IPS-15b (cell line): ENCODE data around the gene MYO15A.

Experiments
- H3K27me3 ChIP-seq: one replicate; pipeline ENCODE4 v1.6.1; 2013; ENCODE audit warnings: low read length; ENCODE audit not compliant: control insufficient read depth, insufficient read depth
- H3K36me3 ChIP-seq: one replicate; pipeline ENCODE4 v1.6.1; 2013; ENCODE audit warnings: low read length; ENCODE audit not compliant: control insufficient read depth, insufficient read depth
- H3K4me1 ChIP-seq: one replicate; pipeline ENCODE4 v1.6.1; 2013; ENCODE audit warnings: mild to moderate bottlenecking, low read length; ENCODE audit not compliant: control insufficient read depth, insufficient read depth
- H3K4me3 ChIP-seq: one replicate; pipeline ENCODE4 v1.5.1; 2013; ENCODE audit warnings: low read depth, low read length
- H3K9ac ChIP-seq: one replicate; pipeline ENCODE4 v1.6.1; 2013; ENCODE audit warnings: low read depth, mild to moderate bottlenecking, low read length
- H3K9me3 ChIP-seq: one replicate; pipeline ENCODE4 v1.6.1; 2013; ENCODE audit warnings: mild to moderate bottlenecking, low read length; ENCODE audit not compliant: control insufficient read depth, insufficient read depth

The MYO15A gene

DNA sequence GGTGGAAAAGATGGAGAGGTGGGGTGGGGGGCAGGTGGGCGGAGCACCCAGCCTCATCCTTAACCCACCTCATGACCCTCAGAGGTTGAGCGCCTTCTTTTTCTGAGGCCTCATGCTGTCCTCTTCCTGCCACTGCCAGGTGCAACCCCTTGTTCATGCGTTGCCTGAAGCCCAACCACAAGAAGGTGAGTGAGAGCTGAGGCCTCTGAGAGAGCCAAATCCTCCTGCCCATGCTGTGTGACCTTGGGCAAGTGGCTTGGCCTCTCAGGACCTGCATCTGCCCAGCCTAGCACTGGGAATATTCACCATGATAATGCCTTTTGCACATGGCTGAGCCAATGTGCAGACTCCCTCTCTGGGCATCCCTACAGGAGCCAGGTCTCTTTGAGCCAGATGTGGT is 32.1 kb downstream of the MYO15A start:
- Histone ChIP-seq H3K4me1 (peaks cover 4% of the 10 kb centered on the region), H3K36me3 (no peaks in the 10 kb centered on the region), H3K9me3 (no peaks in the 10 kb centered on the region), H3K4me3 (no peak overlapping the region), H3K27me3 (no peaks in the 10 kb centered on the region), H3K9ac (no peak overlapping the region)

DNA sequence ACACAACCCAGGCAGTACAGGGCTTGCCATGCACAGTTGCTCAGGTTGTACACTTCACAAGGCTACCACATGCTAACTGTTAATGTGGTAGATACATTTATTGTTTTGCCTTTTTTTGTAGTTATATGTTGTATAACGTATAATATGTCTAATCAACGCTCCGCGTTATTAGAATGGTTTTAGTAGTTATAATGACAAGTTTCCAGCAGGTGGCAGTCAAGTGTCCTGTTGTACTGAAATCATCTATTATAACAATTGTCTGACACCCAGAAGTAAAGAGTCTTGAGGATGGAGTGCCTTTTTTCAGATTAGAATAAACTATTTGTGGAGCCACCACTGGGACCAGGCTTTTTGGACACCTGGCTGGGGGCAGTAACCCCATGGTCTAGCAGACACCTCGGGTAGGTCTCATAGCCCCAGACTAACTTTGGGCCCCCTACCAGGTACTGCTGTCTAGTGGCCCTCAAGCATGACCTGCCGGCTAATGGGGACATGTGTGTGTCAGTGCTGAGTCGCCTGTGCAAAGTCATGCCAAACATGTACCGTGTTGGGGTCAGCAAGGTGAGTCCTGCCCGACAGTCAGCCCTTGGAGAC is 32.8 kb downstream of the MYO15A start:
- Histone ChIP-seq H3K27me3 (no peaks in the 10 kb centered on the region), H3K4me1 (peaks cover 4% of the 10 kb centered on the region), H3K4me3 (no peak overlapping the region), H3K9ac (no peak overlapping the region), H3K9me3 (no peaks in the 10 kb centered on the region), H3K36me3 (no peaks in the 10 kb centered on the region)

- Histone ChIP-seq H3K36me3 (no peaks in the 10 kb centered on the region), H3K27me3 (no peaks in the 10 kb centered on the region), H3K4me3 (no peak overlapping the region), H3K4me1 (peaks cover 4% of the 10 kb centered on the region), H3K9me3 (no peaks in the 10 kb centered on the region), H3K9ac (no peak overlapping the region)
Measured at GRCh38 chr17:18142417-18142816, 33.9 kb downstream of the MYO15A start.

DNA sequence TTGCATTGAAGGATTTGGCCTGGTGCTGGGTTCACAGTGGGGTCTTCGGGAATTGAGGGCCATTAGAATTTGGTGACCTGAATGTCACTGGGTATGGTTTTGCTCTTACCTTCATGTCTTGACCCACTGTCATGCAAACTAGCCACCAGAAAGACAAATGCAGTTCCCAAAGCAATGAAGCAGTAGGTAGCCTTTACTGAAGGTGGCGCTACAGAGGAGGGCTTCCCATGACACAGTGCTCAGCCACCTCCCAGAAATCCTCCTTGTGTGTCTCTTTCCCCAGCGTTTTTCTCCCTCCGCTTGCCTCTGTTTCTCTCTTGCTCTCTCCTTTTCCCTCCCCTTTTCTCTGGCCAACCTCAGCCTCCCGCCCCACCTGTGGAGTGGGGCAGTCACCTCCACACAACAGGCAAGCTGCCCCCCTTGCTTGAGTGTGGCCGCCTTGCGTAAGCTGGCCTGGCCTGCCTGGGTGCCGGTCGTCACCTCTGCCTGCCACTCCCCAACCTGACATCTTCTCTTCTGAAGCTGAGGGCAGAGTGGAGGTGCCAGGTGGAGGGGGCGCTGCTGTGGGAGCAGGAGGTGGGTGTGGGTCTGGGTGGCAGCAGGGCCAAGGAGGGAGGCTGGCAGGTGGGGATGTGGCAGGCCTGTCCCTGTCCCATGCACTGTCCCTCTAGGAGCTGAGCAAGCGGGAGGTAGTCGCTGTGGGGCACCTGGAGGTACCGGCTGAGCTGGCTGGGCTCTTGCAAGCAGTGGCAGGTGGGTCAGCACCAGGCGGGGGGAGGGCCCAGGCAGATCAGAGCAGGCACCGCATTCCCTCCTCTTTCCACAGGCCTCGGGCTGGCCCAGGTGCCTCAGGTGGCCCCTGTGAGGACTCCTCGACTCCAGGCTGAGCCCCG is 34.7 kb downstream of the MYO15A start:
- H3K9ac ChIP-seq: no peak overlapping the region
- no peak overlapping the region for H3K4me3 ChIP-seq
- H3K36me3 ChIP-seq: no peaks in the 10 kb centered on the region
- no peaks in the 10 kb centered on the region for H3K27me3 ChIP-seq
- no peaks in the 10 kb centered on the region for H3K9me3 ChIP-seq
- peaks cover 4% of the 10 kb centered on the region for H3K4me1 ChIP-seq

DNA sequence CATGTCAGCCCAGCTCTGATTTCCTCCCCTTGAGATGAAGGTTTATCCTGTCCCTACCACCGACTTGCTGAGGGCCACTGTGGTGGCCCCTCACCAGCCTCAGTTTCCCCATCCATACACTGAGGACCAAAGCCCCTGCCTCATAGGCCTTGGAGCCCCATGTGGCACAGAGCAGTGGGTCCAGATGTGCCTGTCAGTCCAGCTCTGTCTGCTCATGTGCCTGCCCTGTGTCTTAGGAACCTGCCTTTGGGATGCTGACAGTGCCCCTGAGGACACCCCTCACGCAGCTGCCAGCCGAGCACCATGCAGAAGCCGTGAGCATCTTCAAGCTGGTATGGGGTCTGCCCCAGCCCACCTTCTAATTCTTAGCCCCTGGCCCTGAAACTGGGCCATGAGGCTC is 35.7 kb downstream of the MYO15A start:
- Histone ChIP-seq H3K4me3 (no peak overlapping the region), H3K4me1 (peaks cover 4% of the 10 kb centered on the region), H3K27me3 (no peaks in the 10 kb centered on the region), H3K9ac (no peak overlapping the region), H3K9me3 (no peaks in the 10 kb centered on the region), H3K36me3 (no peaks in the 10 kb centered on the region)

DNA sequence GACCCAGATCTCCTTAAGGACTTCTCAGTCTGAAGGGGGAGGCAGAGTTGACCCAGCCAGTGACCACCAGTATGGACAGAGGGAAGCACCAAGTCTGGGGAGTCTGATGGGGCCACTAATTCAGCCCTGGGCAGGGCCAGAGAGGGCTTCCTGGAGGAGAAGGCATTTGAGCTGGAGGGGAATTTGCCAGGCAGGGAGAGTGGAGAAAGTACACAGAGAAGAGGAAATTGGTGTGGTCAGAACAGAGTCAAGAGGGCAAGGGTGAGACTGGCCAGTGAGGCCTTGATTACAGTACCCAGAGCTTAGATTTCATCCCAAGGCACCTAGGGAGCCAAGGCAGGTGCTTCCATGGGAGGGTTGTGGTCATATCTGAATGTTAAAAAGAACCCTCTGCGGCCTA is 36.3 kb downstream of the MYO15A start:
- Histone ChIP-seq H3K27me3 (no peaks in the 10 kb centered on the region), H3K36me3 (no peaks in the 10 kb centered on the region), H3K4me1 (peaks cover 4% of the 10 kb centered on the region)

DNA sequence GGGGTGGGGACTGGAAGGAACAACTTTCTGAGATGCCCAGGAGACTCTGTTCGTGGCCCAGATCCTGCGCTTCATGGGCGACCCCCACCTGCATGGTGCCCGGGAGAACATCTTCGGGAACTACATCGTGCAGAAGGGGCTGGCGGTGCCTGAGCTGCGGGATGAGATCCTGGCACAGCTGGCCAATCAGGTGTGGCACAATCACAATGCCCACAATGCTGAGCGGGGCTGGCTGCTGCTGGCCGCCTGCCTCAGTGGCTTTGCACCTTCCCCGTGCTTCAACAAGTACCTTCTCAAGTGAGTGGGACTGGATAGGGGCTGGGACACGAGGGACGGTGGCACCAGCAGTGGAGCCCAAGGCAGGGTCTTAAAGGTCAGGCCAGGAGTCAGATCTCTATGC is 37.3 kb downstream of the MYO15A start:
- no peak overlapping the region for H3K9ac ChIP-seq
- peaks cover 4% of the 10 kb centered on the region for H3K4me1 ChIP-seq
- no peaks in the 10 kb centered on the region for H3K27me3 ChIP-seq
- H3K9me3 ChIP-seq: no peaks in the 10 kb centered on the region
- no peak overlapping the region for H3K4me3 ChIP-seq
- no peaks in the 10 kb centered on the region for H3K36me3 ChIP-seq

More for the DNA sequence above, 36.3 kb downstream of the MYO15A start:
- no peak overlapping the region for H3K4me3 ChIP-seq
- no peaks in the 10 kb centered on the region for H3K9me3 ChIP-seq
- no peak overlapping the region for H3K9ac ChIP-seq

GRCh38 chr17:18146259-18146658 is 37.7 kb downstream of the MYO15A start:
- no peaks in the 10 kb centered on the region for H3K9me3 ChIP-seq
- no peak overlapping the region for H3K9ac ChIP-seq
- peaks cover 4% of the 10 kb centered on the region for H3K4me1 ChIP-seq
- no peaks in the 10 kb centered on the region for H3K27me3 ChIP-seq
- no peak overlapping the region for H3K4me3 ChIP-seq
- no peaks in the 10 kb centered on the region for H3K36me3 ChIP-seq

GRCh38 chr17:18146980-18147379 is 38.4 kb downstream of the MYO15A start:
- Histone ChIP-seq H3K9me3 (no peaks in the 10 kb centered on the region), H3K27me3 (no peaks in the 10 kb centered on the region), H3K9ac (no peak overlapping the region), H3K4me1 (peaks cover 4% of the 10 kb centered on the region), H3K4me3 (no peak overlapping the region), H3K36me3 (no peaks in the 10 kb centered on the region)

- Histone ChIP-seq H3K4me3 (no peak overlapping the region), H3K9me3 (no peaks in the 10 kb centered on the region), H3K9ac (no peak overlapping the region), H3K27me3 (no peaks in the 10 kb centered on the region), H3K36me3 (no peaks in the 10 kb centered on the region), H3K4me1 (no peaks in the 10 kb centered on the region)
Measured at GRCh38 chr17:18148586-18148985, 40.0 kb downstream of the MYO15A start.

- Histone ChIP-seq H3K27me3 (no peaks in the 10 kb centered on the region), H3K4me1 (no peaks in the 10 kb centered on the region), H3K9ac (no peak overlapping the region), H3K4me3 (no peak overlapping the region), H3K9me3 (no peaks in the 10 kb centered on the region), H3K36me3 (no peaks in the 10 kb centered on the region)
Measured at GRCh38 chr17:18151290-18151689, 42.7 kb downstream of the MYO15A start.

- H3K36me3 ChIP-seq: no peaks in the 10 kb centered on the region
- no peaks in the 10 kb centered on the region for H3K4me1 ChIP-seq
- H3K4me3 ChIP-seq: no peak overlapping the region
- no peaks in the 10 kb centered on the region for H3K9me3 ChIP-seq
- no peaks in the 10 kb centered on the region for H3K27me3 ChIP-seq
- H3K9ac ChIP-seq: no peak overlapping the region
Measured at GRCh38 chr17:18155179-18155578, 46.6 kb downstream of the MYO15A start.
